DMS 273 treated with DMSO at 0.1 percent for 48 hours (cell line): Measurements from ENCODE around the gene IGFBP2.

Source experiments
- DNase-seq: peaks from one replicate; lab custom pipeline; 2025; lab: John Stamatoyannopoulos, UW

The IGFBP2 gene

GRCh38 chr2:216636551-216637450 is 3.6 kb downstream of the IGFBP2 start:
- DNase-seq: no peak

- no peak for DNase-seq
Measured at GRCh38 chr2:216637472-216637871, 4.3 kb downstream of the IGFBP2 start.

- no peak for DNase-seq
Measured at GRCh38 chr2:216643986-216644659, 10.9 kb downstream of the IGFBP2 start.

- DNase-seq: no peak
Measured at GRCh38 chr2:216644842-216645635, 11.8 kb downstream of the IGFBP2 start.

- DNase-seq: no peak
Measured at GRCh38 chr2:216645636-216645950, 12.4 kb downstream of the IGFBP2 start.

GRCh38 chr2:216646116-216646515 is 12.9 kb downstream of the IGFBP2 start:
- DNase-seq: no peak

- DNase-seq: no peak
Measured at GRCh38 chr2:216648105-216648504, 14.9 kb downstream of the IGFBP2 start.

GRCh38 chr2:216649574-216649973 is 16.4 kb downstream of the IGFBP2 start:
- no peak for DNase-seq

- DNase-seq: no peak
Measured at GRCh38 chr2:216650626-216651257, 17.5 kb downstream of the IGFBP2 start.

GRCh38 chr2:216651351-216651881 is 18.2 kb downstream of the IGFBP2 start:
- DNase-seq: no peak

- DNase-seq: no peak
Measured at GRCh38 chr2:216652566-216652965, 19.3 kb downstream of the IGFBP2 start.

GRCh38 chr2:216653093-216653799 is 20.0 kb downstream of the IGFBP2 start:
- DNase-seq: no peak

- DNase-seq: no peak
Measured at GRCh38 chr2:216653931-216654365, 20.7 kb downstream of the IGFBP2 start.

GRCh38 chr2:216654528-216655052 is 21.4 kb downstream of the IGFBP2 start:
- DNase-seq: no peak

- DNase-seq: no peak
Measured at GRCh38 chr2:216657086-216657855, 24.1 kb downstream of the IGFBP2 start.

- no peak for DNase-seq
Measured at GRCh38 chr2:216657980-216658379, 24.8 kb downstream of the IGFBP2 start.

- no peak for DNase-seq
Measured at GRCh38 chr2:216658757-216659156, 25.5 kb downstream of the IGFBP2 start.

GRCh38 chr2:216659276-216659675 is 26.1 kb downstream of the IGFBP2 start:
- no peak for DNase-seq

- DNase-seq: no peak
Measured at GRCh38 chr2:216660496-216660895, 27.3 kb downstream of the IGFBP2 start.

- no peak for DNase-seq
Measured at GRCh38 chr2:216661051-216661450, 27.8 kb downstream of the IGFBP2 start.
